Measurements from ENCODE around the gene FAM3A.
"Not testable (repeated sequence)": the region's sequence is repeated elsewhere in the genome, so short reads cannot be mapped to it uniquely, and the experiment has no call there.

Gene FAM3A

DNA sequence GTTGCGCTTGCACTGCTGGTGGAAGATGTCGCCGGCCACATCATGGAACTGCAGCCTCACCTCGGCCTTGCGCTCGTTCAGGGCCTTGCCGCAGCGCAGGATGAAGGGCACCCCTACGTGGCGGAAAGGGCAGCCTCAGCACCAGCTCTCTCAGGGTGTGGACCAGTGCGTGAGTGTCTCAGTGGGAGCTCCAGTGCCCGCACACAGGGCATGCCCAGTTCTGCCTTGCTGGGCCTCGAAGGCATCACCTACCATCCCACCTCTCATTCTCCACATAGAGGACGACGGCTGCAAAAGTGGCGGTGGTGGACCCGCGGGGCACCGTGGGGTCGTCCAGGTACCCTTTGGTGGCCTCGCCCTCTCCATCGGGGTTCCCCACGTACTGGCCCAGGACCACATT, 16.7 kb upstream of the FAM3A start:
- no peak for DNase-seq

DNA sequence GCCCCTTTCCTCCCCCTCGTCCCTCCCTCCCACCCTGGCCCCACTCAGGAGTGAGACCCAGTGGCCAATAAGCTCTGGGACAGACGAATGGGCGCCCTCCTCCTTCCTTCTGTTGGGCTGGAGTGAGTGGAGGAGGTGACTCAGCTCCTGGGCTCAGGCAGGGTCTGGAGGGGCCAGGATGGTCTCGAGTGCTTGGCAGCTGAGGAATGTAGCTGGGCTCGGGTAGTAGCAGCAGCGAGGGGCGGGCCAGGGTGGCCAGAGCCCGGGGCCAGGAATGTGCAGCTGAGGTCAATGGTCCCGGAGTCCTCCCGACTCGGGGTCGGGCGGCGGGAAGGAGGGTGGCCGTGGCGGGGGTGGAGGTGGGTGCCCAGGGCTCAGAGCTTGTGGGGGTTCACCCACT, 15.6 kb upstream of the FAM3A start:
- no peak for DNase-seq

DNA sequence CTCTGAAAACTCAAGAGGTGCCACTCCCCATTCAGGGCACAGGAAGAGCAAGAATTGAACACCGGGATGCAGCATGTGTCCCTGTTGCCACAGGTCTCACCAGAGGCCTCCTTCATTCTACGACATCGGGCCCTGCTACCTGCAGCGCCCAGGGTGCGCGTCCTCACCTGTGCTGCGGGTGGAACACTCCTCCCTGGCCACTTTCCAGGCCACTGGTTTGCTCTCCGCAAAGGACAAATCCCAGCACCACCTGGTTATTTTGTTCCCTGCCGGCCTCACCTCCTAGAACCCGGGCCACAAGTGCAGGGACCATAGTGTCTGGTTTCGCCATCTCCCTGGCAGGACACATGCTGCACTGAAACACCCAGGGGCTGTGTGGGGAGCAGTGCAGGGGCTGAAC, 14.3 kb upstream of the FAM3A start:
- DNase-seq = no peak

DNA sequence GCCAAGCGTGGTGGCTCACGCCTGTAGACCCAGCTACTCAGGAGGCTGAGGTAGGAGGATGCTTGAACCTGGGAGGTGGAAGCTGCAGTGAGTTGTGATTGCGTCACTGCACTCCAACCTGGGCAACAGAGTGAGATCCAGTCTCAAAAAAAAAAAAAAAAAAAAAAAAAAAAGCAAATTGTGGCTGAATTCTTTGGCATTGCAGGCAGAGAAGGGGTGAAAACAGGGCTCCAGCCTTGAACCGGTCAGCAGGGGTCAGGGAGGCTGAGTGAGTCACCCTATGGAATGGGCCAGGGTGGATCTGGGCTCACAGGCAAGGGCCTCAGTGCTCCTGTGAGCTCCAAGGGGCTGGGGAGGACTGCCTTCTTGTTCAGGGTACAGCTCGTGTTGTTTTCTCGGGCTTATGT, 13.2 kb upstream of the FAM3A start:
- no peak for DNase-seq

DNA sequence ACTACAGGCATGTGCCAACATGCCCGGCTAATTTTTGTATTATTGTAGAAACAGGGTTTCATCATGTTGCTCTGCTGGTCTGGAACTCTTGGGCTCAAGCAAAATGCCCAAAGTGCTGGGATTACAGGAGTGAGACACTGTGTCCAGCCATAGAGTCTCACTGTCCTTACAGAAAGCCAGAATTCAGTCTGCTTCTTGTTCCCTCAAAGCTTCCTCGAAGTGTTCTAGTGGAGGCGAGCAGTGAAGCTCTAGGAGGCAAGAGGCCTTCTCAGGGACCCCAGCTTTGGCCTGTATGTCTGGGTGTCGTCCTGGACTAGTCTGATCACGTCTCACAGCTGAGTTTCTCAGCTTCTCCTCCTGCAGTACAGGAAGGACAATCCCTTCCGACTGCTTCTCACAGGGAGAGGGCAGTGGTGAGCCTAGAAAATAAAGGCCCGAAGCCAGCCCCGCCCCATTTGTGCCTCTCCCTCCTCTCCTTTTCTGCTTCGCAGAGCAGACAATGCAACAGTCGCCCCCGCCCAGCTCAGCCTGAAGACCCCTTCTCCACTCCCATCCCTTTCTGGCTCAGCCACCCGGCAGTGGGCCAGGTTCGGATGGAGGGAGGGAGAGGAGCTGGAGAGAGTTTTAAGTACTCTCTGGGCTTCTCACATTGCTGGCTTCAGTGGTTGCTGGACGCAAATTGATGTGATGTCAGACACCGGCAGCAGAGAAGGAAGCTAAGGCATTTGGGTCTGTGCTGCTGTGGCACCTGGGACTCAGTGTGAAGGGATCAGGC, 11.1 kb upstream of the FAM3A start:
- DNase-seq = peak; percentile 75

DNA sequence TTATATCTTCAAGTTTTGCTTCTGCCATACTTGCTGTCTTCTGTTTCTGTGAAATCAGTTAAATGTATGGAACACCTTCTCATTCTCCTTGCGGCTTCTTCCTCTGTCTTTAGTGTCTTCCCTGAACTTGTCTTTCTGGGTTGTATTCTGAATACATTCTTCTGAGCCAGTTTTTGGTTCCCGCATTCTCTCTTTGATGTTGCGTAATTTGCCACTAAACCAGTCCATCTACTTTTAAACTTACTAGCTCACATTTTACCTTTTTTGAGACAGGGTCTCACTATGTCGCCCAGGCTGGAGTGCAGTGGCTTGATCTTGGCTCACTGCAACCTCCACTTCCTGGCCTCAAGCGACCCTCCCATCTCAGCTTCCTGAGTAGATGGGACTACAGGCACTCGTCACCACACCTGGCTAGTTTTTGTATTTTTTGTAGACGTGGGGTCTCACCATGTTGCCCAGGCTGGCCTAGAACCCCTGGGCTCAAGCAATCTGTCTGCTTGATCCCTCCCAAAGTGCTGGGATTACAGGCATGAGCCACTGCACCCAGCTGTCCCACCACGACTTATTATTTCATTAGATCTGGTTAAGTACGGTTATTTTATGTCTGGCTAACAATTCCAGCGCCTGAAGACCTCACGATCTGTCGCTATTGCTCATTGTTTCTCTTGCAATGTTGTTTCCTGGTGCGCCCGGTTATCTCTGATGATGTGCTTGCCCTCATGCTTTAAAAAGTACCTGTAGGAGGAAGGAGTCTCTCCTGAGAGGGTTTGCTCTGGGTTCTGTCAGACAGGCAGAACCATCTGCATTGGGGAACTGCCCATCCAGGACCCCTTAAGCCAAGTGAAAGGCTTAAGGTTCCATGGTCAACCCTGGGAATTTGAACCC, 9.8 kb upstream of the FAM3A start:
- DNase-seq = no peak

DNA sequence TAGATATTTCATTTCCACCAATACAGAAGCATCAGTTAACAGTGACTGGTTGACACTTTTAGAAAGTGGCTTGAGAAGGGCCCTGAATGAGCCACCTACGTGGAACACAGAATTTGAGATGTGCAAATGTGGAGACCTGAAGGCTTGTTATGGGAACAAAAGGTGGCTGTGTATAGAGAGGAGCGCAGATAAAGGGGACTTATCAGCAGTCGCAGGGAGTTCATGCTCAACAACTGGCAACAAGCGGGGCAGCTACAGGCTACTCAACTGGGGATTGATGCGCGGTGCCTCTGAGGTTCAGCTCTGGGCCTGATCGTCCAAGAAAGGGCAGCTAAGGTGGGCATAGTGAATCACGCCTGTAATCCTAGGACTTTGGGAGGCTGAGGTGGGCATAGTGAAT, 3.4 kb upstream of the FAM3A start:
- DNase-seq = no peak

DNA sequence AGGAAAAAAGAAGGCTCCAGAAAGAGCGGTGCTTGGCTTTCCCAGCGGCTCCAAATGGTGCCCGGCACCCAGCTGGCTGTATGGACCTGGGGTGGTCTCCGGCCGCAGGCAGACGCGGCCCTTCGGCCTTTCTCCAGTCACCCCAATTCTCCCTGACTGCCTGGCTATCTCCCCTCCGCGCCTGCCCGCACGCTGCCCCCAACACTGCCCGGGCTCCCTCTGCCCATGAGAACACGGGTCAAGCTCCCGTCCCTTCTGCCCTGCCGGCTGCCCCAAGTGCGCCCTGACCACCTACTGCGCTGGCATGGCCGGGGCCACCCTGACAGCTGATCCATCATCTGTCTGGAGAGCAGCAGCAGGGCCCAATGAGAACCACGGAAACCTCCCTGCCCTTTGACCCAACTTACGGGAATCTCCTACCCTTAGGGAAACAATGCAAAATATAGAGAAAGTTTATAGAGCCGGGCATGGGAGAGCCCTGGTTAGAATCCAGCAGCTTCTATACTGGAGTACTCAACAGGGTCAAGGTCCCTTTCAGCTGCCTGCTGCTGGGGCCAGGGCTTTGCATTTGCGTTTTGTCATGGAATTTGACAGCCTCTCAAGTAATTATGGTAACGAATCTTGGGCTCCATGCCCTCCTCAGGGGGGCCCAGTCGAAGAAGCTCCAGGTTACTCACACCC, 1.2 kb upstream of the FAM3A start:
- no peak for DNase-seq

DNA sequence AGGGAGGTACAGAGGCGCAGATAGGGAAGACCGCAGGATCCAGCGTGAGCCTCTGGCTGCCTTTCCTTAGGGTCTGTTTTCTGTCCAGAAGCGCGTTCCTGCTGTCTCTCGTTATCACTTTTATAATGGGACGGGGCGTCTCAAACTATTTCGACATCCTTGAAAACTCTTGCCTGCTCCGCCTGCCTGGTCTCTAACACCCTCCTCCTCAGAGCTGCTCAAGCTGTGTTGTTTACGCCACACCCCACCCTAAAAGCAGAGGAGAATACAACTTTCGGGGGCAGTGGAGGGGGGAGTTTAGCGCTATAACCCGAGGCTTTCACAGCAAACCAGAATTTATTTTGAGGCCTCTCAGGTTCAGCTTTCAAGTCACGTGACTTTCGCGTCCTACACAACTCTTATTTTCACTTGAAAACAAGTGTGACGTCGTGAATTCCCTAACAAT, 646 bp upstream of the FAM3A start:
- DNase-seq = no peak

DNA sequence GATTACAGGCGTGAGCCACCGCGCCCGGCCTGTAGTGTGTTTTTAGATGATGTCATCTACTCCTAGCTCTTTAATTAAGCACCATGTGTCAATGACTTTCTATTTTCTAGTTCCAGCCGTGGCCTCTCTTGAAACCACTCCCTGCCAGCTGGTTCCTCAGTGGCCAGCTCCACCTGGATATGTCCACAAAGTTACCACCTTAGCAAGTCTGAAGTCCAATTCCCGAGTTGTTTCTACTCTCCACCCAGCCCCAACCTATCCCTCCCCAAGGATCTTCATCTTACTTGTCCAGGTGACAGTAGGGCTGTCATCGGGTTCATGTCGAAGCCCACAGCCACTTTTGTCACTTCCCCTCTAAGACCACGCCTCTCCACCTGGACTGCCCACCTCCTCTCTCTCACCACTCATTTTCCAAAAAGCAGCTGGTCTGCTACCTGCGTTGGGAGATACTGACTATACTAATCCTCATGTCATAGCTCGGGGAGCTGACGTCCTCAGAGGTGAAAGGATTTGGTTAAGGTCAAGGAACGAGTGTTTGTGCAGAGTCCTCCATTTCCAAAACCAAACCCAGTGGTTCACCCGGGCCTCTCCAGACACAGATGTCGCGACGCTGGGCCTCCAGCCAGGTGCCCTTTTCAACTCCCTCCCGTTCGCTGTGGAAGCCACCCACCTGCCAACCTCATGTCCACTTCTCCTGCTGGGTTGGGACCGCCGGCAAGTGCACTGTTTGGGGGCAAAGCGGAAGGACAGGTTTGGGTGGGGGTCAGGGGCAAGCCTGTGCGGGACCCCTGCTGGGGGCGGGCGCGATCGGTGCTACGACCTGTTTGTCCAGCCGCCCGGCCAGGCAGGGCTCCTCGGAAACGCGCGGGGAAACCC, 704 bp downstream of the FAM3A start:
- no peak for DNase-seq

DNA sequence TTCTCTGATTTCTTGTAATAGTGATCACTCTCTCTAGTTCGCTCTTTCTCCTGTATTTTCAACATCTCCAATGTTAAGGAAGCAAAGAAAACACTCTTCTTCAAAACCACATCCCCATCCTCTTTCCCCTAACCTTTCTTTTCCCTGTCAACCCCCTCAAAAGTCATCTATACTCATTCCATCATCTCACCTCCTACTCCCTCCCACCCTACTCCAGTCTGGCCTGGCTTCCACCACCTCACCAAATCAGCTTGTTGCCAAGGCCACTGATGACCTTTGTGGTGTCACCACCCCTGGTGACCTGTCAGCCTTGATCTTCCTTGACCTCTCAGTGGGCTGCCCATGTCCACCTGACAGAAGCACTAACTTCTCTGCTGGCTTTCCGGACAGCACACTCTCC, 2.3 kb downstream of the FAM3A start:
- DNase-seq = no peak

DNA sequence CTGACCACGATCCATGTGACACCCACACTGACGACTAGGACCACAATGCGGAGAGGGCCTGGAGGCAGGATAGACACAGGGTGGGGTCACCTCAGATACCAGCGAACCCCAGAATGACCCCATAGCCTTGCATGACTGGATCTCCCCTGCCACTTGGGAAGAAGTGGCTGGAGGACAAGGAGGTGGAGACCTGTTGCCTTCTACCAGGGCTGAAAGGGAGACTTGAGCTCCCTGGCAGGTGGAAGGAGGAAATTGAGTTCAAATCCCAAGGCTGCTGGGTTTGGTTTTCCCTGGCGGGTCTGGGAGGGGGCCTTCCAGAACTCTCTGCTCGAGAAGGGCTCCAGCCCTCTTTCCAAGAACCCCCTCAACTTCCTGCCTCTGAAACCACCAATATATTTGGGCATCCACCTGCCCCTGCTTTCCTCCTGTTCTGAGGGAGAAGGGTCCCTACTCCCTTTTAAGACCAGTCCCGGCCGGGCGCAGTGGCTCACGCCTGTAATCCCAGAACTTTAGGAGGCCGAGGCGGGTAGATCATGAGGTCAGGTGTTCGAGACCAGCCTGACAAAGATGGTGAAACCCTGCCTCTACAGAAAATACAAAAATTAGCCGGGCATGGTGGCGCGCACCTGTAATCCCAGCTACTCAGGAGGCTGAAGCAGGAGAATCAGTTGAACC, 3.0 kb downstream of the FAM3A start:
- DNase-seq = no peak

DNA sequence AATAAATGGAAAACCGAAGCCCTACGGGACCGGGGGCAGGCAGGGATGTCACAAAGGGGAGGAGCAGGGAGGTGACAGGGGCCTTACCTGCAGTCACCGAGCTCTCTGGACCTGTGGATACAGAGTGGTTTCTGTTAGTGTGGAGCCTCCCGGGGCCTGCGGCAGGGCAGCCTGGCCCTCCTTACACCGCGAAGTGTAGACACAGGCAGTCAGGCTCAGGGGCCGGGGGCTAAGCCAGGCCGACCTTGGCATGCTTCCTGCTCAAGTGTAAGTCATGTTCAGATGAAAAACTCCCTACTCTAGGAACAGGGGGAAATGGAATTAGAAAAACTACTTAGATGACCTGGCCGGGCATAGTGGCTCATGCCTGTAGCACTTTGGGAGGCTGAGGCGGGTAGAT, 4.3 kb downstream of the FAM3A start:
- DNase-seq = no peak

DNA sequence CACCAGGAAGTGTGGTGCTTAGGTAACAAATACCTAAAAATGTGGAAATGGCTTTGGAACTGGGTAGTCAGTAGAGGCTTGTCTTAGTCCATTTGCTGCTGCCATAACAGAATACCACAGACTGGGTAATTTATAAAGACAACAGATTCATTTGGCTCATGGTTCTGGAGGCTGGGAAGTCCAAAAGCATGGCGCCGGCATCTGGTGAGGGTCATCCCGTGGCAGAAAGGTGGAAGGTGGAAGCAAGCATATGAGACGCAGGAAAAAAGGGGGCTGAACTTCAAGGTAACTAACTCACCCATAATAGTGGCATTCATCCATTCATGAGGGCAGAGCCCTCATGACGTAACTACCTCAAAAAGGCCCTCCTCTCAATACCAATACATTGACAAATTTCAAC, 6.6 kb downstream of the FAM3A start:
- no peak for DNase-seq

DNA sequence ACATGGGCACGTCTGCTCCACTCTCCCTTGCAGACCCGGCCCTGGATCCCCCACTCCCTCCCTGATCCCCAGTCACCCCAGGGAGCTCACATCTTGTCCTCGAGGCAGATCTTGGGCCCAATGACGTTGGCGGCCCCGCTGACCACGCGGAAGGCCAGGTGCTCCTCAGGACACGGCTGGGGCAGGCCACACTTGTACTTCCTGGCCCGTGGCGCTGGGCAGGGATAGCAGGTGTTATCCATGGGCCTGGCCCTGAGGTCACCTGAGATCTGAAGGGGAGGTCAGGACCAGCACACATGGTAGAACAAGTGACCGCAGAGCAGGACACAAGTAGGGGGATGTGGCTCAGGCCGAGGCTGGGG, 7.7 kb downstream of the FAM3A start:
- DNase-seq = no peak

DNA sequence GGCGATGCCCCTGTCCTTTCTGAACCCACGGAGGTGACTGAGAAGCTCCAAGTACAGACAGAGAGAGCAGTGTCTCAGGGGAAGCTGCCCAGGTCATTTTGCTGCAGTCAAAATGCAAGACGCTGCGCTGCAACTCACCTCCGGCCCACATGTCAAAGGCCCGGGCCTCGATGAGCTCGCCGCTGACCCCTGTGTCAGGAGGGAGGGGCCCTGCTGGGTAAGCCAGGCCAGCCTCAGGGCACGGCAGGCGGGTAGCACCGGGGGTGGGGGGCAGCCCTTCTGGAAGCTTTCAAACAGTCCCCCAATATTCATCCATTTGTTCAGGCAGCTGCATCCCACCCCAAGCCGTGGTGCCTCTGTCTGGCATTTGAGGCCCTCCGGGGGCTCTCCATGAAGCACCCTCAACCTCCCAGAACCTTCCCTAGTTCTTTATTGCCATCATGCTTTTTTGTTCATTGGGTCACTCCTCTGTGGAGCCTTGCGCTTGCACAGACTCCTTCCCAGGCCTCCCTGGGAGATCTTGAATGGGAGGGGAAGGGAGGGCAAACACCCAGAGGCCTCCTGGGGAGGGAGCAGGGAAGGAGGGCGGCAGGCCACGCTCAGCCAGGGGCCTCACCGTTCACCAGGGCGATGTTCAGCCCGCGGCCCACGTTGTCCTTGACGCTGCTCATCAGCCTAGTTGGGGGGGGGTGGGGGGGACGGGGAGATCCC, 8.2 kb downstream of the FAM3A start:
- DNase-seq = no peak

DNA sequence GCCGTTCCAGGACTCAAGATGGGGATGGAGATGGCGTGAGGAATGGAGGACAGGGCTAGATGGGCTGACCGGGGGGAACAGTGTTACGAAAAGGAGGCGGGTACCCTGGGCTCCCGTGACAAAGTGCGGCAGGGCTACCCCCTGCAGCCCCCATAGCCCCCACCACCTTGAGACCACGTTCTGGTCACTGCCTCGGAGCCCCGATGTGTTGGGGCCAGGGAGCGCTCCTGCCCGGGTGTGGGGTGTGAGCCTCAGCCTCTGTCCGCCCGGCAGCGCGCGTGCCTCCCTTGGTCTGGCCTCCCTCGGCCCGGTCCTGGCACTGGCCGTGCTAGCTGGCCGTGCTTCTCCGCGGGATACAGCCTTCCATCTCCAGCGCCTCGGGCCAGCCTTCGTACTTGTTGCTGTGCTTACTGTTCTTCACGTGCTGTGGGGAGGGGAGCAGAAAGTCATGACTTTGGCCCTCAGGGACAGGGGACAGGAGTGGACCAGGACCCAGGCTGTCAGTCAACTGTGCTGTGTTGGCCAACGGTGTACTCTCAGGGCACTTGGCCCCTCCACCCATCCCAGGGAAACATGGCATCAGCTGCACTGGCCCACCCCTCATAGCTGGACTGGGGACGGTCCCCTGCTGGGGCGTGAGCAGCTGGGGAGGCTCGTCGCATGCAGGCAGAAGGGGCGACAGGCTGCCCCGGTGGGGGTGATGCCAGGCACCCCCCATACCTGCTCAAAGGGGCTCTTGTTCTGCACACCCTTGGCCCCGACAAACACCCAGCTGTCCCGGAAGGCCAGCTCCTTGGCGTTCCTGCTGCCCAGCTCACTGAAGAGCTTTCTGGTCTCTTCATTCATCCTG, 9.3 kb downstream of the FAM3A start:
- DNase-seq = no peak

DNA sequence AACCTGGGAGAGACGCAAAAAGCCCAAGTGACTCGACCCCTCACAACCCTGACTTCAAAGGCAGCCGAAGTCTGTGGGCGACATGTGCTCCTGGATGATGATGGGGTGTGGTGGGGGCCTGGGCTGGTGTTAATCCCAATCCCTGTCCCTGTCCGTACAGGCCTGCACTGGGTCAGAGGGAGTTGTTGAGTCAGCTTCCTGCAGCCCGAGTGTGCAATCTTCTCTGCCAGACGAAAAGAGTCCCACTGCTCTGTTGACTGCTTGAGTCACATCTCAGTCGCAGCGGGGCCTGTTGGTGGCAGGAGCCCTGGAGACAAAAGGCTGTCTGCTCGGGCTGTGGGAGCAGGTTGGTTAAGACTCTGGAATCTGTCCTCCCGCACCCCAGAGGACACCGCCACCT, 10.3 kb downstream of the FAM3A start:
- no peak for DNase-seq

DNA sequence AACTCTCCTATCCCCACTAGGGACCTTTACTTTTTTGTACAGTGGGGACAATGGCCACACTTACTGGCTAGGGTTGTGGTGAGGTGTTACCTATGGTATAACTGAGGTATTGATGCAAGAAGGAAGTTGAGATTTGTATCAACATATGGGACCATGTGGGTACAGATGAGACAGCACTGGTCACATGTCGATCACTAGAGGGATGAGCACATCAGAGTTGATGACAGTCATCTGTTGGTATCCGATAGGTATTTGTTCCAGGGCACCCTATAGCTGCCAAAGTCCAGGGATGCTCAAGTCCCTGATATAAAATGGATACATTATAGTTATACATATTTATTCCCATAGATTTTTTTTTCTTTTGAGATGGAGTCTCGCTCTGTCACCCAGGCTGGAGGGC, 13.0 kb downstream of the FAM3A start:
- DNase-seq = no peak

DNA sequence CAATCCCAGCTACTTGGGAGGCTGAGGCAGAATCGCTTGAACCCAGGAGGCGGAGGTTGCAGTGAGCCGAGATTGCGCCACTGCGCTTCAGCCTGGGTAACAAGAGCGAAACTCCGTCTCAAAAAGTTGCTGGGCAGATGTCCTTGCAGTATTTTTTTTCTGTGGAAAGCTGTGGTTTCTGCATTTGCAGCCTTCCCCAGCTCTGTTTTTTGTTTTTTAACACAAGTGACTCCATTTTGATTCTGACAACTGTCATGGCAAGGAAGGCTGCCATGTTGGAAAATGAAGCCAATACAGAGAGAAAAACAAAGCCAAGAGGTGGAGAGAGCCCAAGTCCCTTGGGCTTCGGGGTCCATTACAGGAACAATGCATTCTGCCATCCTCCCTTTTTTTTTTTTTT, 13.9 kb downstream of the FAM3A start:
- no peak for DNase-seq

DNA sequence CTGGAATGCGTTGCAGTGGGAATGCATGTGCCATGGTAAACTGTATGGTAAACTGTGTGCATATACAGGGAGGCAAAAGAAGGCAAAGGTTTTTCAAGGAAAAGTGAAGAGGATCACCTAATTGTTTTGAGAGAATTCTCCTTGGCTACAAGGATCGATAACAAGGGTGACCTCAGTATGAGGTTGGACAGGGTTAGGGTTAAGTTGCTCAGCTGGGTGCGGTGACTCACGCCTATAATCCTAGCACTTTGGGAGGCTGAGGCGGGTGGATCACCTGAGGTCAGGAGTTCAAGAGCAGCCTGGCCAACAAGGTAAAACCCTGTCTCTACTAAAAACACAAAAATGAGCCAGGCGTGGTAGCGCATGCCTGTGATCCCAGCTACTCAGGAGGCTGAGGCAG, 14.6 kb downstream of the FAM3A start:
- DNase-seq = not testable (repeated sequence)
